NCI-H146 treated with DMSO at 0.1 percent for 48 hours (cell line): ENCODE measurements around the gene OSBPL10.
"Not testable (repeated sequence)": the region's sequence is repeated elsewhere in the genome, so short reads cannot be mapped to it uniquely, and the experiment has no call there.

Experiments
- DNase-seq: peaks from one replicate; lab custom pipeline; 2025; ENCODE audit not compliant: unreplicated experiment; lab: John Stamatoyannopoulos, UW

Gene OSBPL10

GRCh38 chr3:31992995-31993394 is 11.9 kb upstream of the OSBPL10 start:
- not testable (repeated sequence) for DNase-seq

GRCh38 chr3:31988271-31988670 is 7.2 kb upstream of the OSBPL10 start:
- DNase-seq = no peak

GRCh38 chr3:31985831-31986230 is 4.8 kb upstream of the OSBPL10 start:
- DNase-seq = no peak

- no peak for DNase-seq
Observed at GRCh38 chr3:31984321-31984720, 3.3 kb upstream of the OSBPL10 start.

- peak; percentile 65 for DNase-seq
Observed at GRCh38 chr3:31980530-31981205, 394 bp downstream of the OSBPL10 start.

- no peak for DNase-seq
Observed at GRCh38 chr3:31979001-31979697, 1.9 kb downstream of the OSBPL10 start.

GRCh38 chr3:31978553-31978952 is 2.5 kb downstream of the OSBPL10 start:
- no peak for DNase-seq

GRCh38 chr3:31977736-31978135 is 3.3 kb downstream of the OSBPL10 start:
- no peak for DNase-seq

DNA sequence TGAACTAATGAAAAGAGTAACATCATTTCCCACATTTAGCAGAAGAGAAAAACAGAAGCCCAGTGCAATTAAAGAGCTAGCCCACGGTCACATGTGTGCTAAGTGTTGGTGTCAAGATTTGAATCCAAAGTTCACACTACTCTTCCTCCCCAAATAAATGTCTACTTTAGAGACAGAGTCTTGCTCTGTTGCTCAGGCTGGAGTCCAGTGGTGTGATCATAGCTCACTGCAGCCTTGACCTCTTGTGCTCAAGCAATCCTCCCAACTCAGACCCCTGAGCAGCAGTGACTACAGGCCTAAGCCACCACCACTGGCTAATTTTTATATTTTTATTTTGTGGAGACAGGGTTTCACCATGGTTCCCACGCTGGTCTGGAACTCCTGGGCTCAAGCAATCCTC is 4.8 kb downstream of the OSBPL10 start:
- DNase-seq = no peak

- no peak for DNase-seq
Observed at GRCh38 chr3:31974964-31975363, 6.1 kb downstream of the OSBPL10 start.

DNA sequence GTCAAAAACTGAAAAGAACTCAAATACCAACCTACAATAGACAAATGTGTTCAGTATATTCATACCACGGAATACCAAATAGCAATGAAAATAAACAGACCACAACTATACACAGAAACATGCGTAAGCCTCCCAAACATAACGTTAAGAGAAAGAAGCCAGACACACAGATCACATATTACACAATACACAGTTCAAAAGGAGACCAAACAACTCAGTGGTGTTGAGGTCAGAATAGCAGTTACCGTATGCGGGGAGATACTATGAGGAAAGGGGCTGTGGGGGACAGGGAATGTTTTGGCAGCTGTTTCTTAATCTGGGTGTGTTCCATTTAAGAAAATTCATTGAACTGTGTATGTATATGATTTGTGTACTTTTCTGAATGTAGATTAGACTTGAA is 6.6 kb downstream of the OSBPL10 start:
- no peak for DNase-seq

DNA sequence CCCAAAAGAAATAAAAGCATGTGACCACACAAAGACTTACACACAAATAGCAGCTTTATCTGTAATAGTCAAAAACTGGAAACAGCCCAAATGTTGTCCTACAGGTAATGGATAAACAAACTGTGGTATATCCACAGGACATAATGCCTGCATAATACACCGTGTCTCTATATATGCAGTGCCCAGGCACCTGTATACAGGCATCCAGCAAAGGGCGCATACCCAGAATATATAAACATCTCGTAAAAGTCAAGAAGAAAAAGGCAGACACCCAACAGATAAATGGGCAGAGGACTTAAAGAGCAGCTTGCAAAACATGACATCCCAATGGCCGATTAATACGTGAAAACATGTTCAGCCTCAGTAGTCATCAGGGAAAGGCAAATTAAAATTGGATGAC is 7.2 kb downstream of the OSBPL10 start:
- DNase-seq = no peak

GRCh38 chr3:31973081-31973480 is 8.0 kb downstream of the OSBPL10 start:
- DNase-seq = no peak

GRCh38 chr3:31971607-31972006 is 9.5 kb downstream of the OSBPL10 start:
- no peak for DNase-seq

- DNase-seq = no peak
Observed at GRCh38 chr3:31968927-31969418, 12.1 kb downstream of the OSBPL10 start.

DNA sequence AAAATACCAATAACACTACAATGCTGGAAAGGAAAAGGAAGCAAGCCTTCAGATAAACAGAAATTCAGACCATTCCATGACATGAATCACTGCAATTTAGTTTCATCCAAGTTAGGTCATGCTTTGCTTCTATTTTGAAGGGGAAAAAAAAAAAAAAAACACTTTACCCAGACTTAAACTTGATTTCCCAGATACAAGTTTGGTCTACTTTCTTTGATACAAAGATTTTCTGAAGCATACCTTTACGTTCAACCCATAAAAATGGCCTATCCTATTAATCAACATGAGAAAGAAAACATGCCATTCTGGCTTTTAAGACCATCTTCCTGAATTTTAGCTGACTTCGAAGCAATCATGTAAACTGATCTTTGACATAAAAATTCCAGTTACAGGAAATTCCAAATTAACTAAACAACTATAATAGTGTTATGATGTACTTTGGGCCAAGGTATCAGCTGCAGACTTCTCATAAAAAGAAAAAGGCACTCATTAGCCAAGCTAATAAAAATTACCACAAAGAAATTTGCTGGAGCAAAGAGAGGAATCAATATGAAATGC is 12.6 kb downstream of the OSBPL10 start:
- no peak for DNase-seq

GRCh38 chr3:31967592-31967991 is 13.5 kb downstream of the OSBPL10 start:
- no peak for DNase-seq

GRCh38 chr3:31966978-31967591 is 14.0 kb downstream of the OSBPL10 start:
- no peak for DNase-seq

DNA sequence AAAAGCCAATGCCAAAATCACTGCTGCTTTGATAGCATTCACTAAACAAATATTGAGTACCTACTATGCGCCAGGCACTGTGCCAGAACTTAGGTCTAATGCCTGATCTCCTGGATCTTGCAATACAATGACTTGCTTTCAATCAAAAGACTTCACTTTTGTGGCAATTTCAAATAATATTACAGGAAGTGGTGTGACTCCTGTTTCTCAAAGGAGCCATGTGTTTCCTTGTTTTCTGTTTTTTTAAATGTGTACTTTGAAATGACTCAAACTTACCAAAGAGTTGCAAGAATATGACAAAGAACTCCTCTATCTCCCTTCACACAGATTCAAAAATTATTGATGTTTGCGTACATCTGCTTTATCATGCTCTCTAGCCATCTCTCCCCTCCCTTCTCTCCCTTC is 18.3 kb downstream of the OSBPL10 start:
- no peak for DNase-seq

DNA sequence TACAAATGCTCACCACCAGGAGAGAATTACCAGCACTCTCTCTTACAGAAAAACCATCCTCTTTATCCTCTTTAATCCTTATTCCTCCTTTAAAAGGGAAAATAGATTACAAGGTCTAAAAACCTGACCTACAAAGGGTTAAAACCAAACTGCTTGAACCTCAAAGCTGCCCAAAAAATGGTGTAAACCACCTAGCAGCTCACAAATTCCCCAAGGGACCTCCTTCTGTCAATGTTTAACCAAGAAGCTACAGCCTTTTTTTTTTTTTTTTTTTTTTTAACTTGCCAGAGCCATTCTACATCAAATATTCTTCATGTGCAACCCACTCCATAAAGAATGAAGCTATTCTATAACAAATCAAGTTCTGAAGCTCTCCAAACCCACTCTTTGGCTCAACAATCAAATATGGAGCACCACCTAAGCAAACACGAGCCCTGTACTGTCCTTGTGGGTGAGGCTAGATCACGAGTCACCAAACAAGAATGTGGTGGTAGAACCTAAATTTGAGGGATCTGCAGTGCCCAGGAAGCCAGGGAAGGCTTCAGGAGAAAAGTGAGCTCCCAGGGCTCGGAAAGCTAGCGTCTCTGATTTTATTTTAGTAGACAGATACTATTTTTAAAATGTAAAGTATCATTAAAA is 20.1 kb downstream of the OSBPL10 start:
- no peak for DNase-seq
